Astrocyte (in vitro differentiated cells and primary cell): Measurements from ENCODE around the gene CFAP119. TPM values are rescaled to one million over a fixed set of nuclear protein-coding genes. Genes with fewer than 3 reads are reported as not detected.

Source experiments
- DNase-seq: peaks from one replicate; pipeline ENCODE4 v3.0.0-alpha.2; 2010; ENCODE audit warnings: low read depth
- FAIRE-seq: peaks from 2 replicates; lab custom pipeline; 2011; peaks lifted over from hg19 to GRCh38; lab: Jason Lieb, UNC
- H2AFZ ChIP-seq: 2 replicates; pipeline ENCODE4 v1.6.0; 2012; ENCODE audit warnings: low read depth, low read length, inconsistent platforms
- H3K27ac ChIP-seq: 2 replicates; pipeline ENCODE4 v1.5.1; 2011; ENCODE audit warnings: low read depth, low read length, inconsistent platforms
- H3K27me3 ChIP-seq: 2 replicates; pipeline ENCODE4 v1.6.0; 2011; ENCODE audit warnings: low read length, inconsistent platforms; ENCODE audit not compliant: insufficient read depth
- H3K36me3 ChIP-seq: 2 replicates; pipeline ENCODE4 v1.5.1; 2011; ENCODE audit warnings: low read length, inconsistent platforms; ENCODE audit not compliant: insufficient read depth
- H3K4me1 ChIP-seq: 2 replicates; pipeline ENCODE4 v1.5.1; 2011; ENCODE audit warnings: low read length, inconsistent platforms; ENCODE audit not compliant: insufficient read depth
- H3K4me2 ChIP-seq: 2 replicates; pipeline ENCODE4 v1.6.0; 2012; ENCODE audit warnings: low read length, inconsistent platforms
- H3K4me3 ChIP-seq: 2 replicates; pipeline ENCODE4 v1.5.1; 2011; ENCODE audit warnings: low read depth, mild to moderate bottlenecking, low read length, inconsistent platforms; ENCODE audit not compliant: insufficient read depth
- H3K79me2 ChIP-seq: 2 replicates; pipeline ENCODE4 v1.6.0; 2012; ENCODE audit warnings: mild to moderate bottlenecking, low read length, inconsistent platforms; ENCODE audit not compliant: insufficient read depth
- H3K9ac ChIP-seq: 2 replicates; pipeline ENCODE4 v1.6.0; 2012; ENCODE audit warnings: mild to moderate bottlenecking, low read length, inconsistent platforms
- H3K9me3 ChIP-seq: 2 replicates; pipeline ENCODE4 v1.5.1; 2012; ENCODE audit warnings: low read depth, mild to moderate bottlenecking, low read length, inconsistent platforms; ENCODE audit not compliant: insufficient read depth
- H4K20me1 ChIP-seq: 2 replicates; pipeline ENCODE4 v1.6.0; 2012; ENCODE audit warnings: low read length, inconsistent platforms; ENCODE audit not compliant: insufficient read depth
- H3K27ac Mint-ChIP-seq: one replicate; pipeline ENCODE4 v1.8.0; 2021; ENCODE audit warnings: mild to moderate bottlenecking, mixed read lengths; ENCODE audit not compliant: unreplicated experiment
- H3K27me3 Mint-ChIP-seq: one replicate; pipeline ENCODE4 v1.8.0; 2021; ENCODE audit warnings: low read depth, mixed read lengths; ENCODE audit not compliant: unreplicated experiment
- H3K36me3 Mint-ChIP-seq: one replicate; pipeline ENCODE4 v1.8.0; 2021; ENCODE audit warnings: low read depth, mixed read lengths; ENCODE audit not compliant: unreplicated experiment
- H3K4me1 Mint-ChIP-seq: one replicate; pipeline ENCODE4 v1.8.0; 2021; ENCODE audit warnings: low read depth, mixed read lengths; ENCODE audit not compliant: unreplicated experiment
- H3K4me3 Mint-ChIP-seq: one replicate; pipeline ENCODE4 v1.8.0; 2021; ENCODE audit warnings: mild to moderate bottlenecking, moderate library complexity, mixed read lengths; ENCODE audit not compliant: unreplicated experiment
- H3K9me3 Mint-ChIP-seq: one replicate; pipeline ENCODE4 v1.8.0; 2021; ENCODE audit warnings: mild to moderate bottlenecking, mixed read lengths; ENCODE audit not compliant: unreplicated experiment
- CTCF ChIP-seq: IDR thresholded peaks from 2 replicates; pipeline ENCODE4 v1.5.1; 2011; ENCODE audit warnings: low read depth, mild to moderate bottlenecking, inconsistent platforms, low read length, moderate library complexity; ENCODE audit not compliant: insufficient read depth
- EZH2 ChIP-seq: IDR thresholded peaks from 2 replicates; pipeline ENCODE4 v1.6.1; 2012; ENCODE audit warnings: mild to moderate bottlenecking, low read length, inconsistent platforms; ENCODE audit not compliant: insufficient read depth
- total RNA-seq: library from RNA; stranded (reverse); gene quantifications from 2 replicates; pipeline ENCODE4 v1.2.1, GENCODE V29; 2021

CFAP119 gene
- total RNA-seq, 1 donor from 2014 or later, result 4.0 TPM

- H3K9me3 Mint-ChIP-seq, result no peaks in the 10 kb centered on the region
- DNase-seq (no peak), FAIRE-seq (no peak)
- H3K36me3 ChIP-seq, result peaks cover 69% of the 10 kb centered on the region
- no peaks in the 10 kb centered on the region for H3K27me3 Mint-ChIP-seq
- H3K4me1 Mint-ChIP-seq, result peaks cover 3% of the 10 kb centered on the region
- H3K9me3 ChIP-seq, result no peaks in the 10 kb centered on the region
- H3K79me2 ChIP-seq, result peaks cover 72% of the 10 kb centered on the region
- H3K4me2 ChIP-seq, result no peak overlapping the region
- H3K27me3 ChIP-seq, result no peaks in the 10 kb centered on the region
- H2AFZ ChIP-seq, result no peak overlapping the region
- H3K27ac Mint-ChIP-seq, result no peak overlapping the region
- H3K4me3 ChIP-seq, result no peak overlapping the region
- no peaks in the 10 kb centered on the region for H3K4me1 ChIP-seq
- TF ChIP-seq EZH2 (no peak), CTCF (no peak)
- no peak overlapping the region for H3K27ac ChIP-seq
- H3K36me3 Mint-ChIP-seq, result peaks cover 50% of the 10 kb centered on the region
- H3K4me3 Mint-ChIP-seq, result no peak overlapping the region
- peaks cover 89% of the 10 kb centered on the region for H4K20me1 ChIP-seq
- H3K9ac ChIP-seq, result no peak overlapping the region
Measured at GRCh38 chr16:30721167-30721566, 40.7 kb downstream of the CFAP119 start.

- Histone ChIP-seq H4K20me1 (peaks cover 90% of the 10 kb centered on the region), H3K27me3 (no peaks in the 10 kb centered on the region), H3K36me3 (peaks cover 73% of the 10 kb centered on the region), H3K9me3 (no peaks in the 10 kb centered on the region), H3K27ac (no peak overlapping the region), H3K4me2 (no peak overlapping the region), H3K79me2 (peaks cover 72% of the 10 kb centered on the region), H2AFZ (no peak overlapping the region), H3K4me1 (peaks cover 2% of the 10 kb centered on the region), H3K4me3 (no peak overlapping the region), H3K9ac (no peak overlapping the region)
- Mint-ChIP-seq H3K36me3 (peaks cover 51% of the 10 kb centered on the region), H3K9me3 (no peaks in the 10 kb centered on the region), H3K4me3 (no peak overlapping the region), H3K27me3 (no peaks in the 10 kb centered on the region), H3K27ac (no peak overlapping the region), H3K4me1 (peaks cover 7% of the 10 kb centered on the region)
- DNase-seq (no peak), FAIRE-seq (no peak)
- TF ChIP-seq EZH2 (no peak), CTCF (no peak)
Measured at GRCh38 chr16:30720694-30721093, 41.2 kb downstream of the CFAP119 start.

- no peak overlapping the region for H3K4me3 Mint-ChIP-seq
- Histone ChIP-seq H3K36me3 (peaks cover 74% of the 10 kb centered on the region), H3K9me3 (no peaks in the 10 kb centered on the region), H3K79me2 (peaks cover 67% of the 10 kb centered on the region), H3K9ac (no peak overlapping the region), H3K27ac (no peak overlapping the region), H2AFZ (no peak overlapping the region), H4K20me1 (peaks cover 89% of the 10 kb centered on the region), H3K4me2 (no peak overlapping the region), H3K4me3 (no peak overlapping the region), H3K4me1 (peaks cover 5% of the 10 kb centered on the region), H3K27me3 (no peaks in the 10 kb centered on the region)
- no peak for TF ChIP-seq CTCF
- TF ChIP-seq EZH2, result no peak
- H3K27ac Mint-ChIP-seq, result no peak overlapping the region
- H3K9me3 Mint-ChIP-seq, result no peaks in the 10 kb centered on the region
- peaks cover 51% of the 10 kb centered on the region for H3K36me3 Mint-ChIP-seq
- H3K27me3 Mint-ChIP-seq, result no peaks in the 10 kb centered on the region
- H3K4me1 Mint-ChIP-seq, result peaks cover 10% of the 10 kb centered on the region
- no peak for FAIRE-seq
- DNase-seq, result no peak
Measured at GRCh38 chr16:30720086-30720485, 41.8 kb downstream of the CFAP119 start.
